HEK293 (cell line): Measurements from ENCODE around the gene ZMYM1.

ENCODE experiments used
- KLF16 ChIP-seq: fragments of 450-650 bp; formaldehyde crosslinking; IDR thresholded peaks from 2 replicates; pipeline ENCODE4 v1.5.1; 2017; ENCODE audit warnings: missing biosample characterization, missing genetic modification characterization
- TCF7L2 ChIP-seq: IDR thresholded peaks from 2 replicates; pipeline ENCODE4 v1.6.1; 2011; ENCODE audit warnings: low read depth, mild to moderate bottlenecking, inconsistent platforms, low read length, moderate library complexity, borderline replicate concordance
- YY2 ChIP-seq: fragments of 450-650 bp; formaldehyde crosslinking; IDR thresholded peaks from 2 replicates; pipeline ENCODE4 v1.5.1; 2016; ENCODE audit warnings: missing biosample characterization, missing genetic modification characterization
- ZEB2 ChIP-seq: fragments of 450-650 bp; formaldehyde crosslinking; IDR thresholded peaks from 2 replicates; pipeline ENCODE4 v1.5.1; 2016; ENCODE audit warnings: missing biosample characterization, missing genetic modification characterization
- ZNF211 ChIP-seq: fragments of 450-650 bp; formaldehyde crosslinking; IDR thresholded peaks from 2 replicates; pipeline ENCODE4 v1.5.1; 2016; ENCODE audit warnings: low read depth, missing biosample characterization, missing genetic modification characterization
- ZNF23 ChIP-seq: fragments of 450-650 bp; formaldehyde crosslinking; IDR thresholded peaks from 2 replicates; pipeline ENCODE4 v1.5.1; 2016; ENCODE audit warnings: missing biosample characterization, missing genetic modification characterization, borderline replicate concordance
- ZNF792 ChIP-seq: fragments of 450-650 bp; formaldehyde crosslinking; IDR thresholded peaks from 2 replicates; pipeline ENCODE4 v1.5.1; 2016; ENCODE audit warnings: missing biosample characterization, missing genetic modification characterization
- ZNF843 ChIP-seq: fragments of 450-650 bp; formaldehyde crosslinking; IDR thresholded peaks from 2 replicates; pipeline ENCODE4 v1.5.1; 2016; ENCODE audit warnings: missing biosample characterization, missing genetic modification characterization
- ZSCAN30 ChIP-seq: fragments of 450-650 bp; IDR thresholded peaks from 2 replicates; pipeline ENCODE4 v1.5.1; 2018; ENCODE audit warnings: missing biosample characterization, mild to moderate bottlenecking, missing genetic modification characterization, moderate library complexity
- TF ChIP-seq, protein P1 (sequence below): fragments of 450-650 bp; formaldehyde crosslinking; IDR thresholded peaks from 2 replicates; pipeline ENCODE4 v1.5.1; 2016; ENCODE audit warnings: missing biosample characterization, missing genetic modification characterization
- TF ChIP-seq, protein P2 (sequence below): fragments of 450-650 bp; formaldehyde crosslinking; IDR thresholded peaks from 2 replicates; pipeline ENCODE4 v1.5.1; 2016; ENCODE audit warnings: missing biosample characterization, missing genetic modification characterization

DNA sequence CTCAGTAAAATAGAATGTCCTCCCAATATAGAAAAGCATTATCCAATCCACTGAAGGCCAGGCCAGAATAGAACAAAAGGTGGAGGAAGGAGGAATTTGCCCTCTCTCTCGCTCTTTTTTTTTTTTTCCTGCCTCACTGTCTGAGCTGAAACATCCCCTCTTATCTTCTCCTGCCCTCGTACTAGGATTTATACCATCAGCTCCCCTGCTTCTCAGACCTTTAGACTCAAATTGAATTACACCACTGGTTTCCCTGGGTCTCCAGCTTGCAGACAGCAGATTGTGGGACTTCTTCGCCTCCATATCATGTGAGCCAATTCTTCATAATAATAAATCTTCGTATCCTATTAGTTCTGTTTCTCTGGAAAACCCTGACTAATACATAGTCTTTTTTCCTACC, 42.6 kb upstream of the ZMYM1 start:
- no peak for TF ChIP-seq ZNF843 (tag by site-specific recombination)
- no peak for TF ChIP-seq ZEB2
- no peak for TF ChIP-seq ZNF792
- no peak for TF ChIP-seq YY2 (tag by site-specific recombination)
- TF ChIP-seq, protein P1, sequence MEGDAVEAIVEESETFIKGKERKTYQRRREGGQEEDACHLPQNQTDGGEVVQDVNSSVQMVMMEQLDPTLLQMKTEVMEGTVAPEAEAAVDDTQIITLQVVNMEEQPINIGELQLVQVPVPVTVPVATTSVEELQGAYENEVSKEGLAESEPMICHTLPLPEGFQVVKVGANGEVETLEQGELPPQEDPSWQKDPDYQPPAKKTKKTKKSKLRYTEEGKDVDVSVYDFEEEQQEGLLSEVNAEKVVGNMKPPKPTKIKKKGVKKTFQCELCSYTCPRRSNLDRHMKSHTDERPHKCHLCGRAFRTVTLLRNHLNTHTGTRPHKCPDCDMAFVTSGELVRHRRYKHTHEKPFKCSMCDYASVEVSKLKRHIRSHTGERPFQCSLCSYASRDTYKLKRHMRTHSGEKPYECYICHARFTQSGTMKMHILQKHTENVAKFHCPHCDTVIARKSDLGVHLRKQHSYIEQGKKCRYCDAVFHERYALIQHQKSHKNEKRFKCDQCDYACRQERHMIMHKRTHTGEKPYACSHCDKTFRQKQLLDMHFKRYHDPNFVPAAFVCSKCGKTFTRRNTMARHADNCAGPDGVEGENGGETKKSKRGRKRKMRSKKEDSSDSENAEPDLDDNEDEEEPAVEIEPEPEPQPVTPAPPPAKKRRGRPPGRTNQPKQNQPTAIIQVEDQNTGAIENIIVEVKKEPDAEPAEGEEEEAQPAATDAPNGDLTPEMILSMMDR (tag by site-specific recombination) = no peak
- no peak for TF ChIP-seq ZNF23 (tag by site-specific recombination)
- no peak for TF ChIP-seq TCF7L2
- no peak for TF ChIP-seq KLF16 (tag by site-specific recombination)
- TF ChIP-seq ZNF211 (tag by site-specific recombination) = no peak
- TF ChIP-seq, protein P2, sequence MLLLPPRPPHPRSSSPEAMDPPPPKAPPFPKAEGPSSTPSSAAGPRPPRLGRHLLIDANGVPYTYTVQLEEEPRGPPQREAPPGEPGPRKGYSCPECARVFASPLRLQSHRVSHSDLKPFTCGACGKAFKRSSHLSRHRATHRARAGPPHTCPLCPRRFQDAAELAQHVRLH = no peak
- TF ChIP-seq ZSCAN30 = no peak
